ENCODE data around the gene NOC4L.

NOC4L gene

DNA sequence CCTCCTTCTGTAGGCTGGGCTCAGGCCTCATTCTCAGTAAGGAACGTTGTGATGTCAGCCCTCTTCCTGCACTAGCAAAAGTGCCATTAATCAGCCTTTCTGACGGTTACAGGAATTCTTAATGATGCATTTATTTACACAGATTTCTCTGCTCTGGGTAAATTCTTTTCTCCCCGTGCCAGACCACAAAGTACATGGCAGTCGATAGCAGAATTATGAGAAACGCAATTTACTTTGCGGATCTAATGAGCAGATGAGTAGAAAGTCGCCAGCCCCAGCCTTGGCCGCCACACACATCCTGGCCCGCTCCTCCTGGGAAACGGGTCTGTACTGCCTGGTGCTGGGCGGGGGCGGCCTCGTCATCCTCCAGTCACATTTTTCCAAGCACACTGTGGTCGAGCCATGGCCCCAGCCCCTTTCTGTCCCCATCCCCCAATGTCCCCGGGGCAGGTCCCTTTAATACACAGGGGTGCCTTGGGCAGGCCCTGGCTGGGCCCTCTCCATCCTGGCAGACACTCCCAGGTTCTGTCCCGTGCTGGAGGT lies 25.9 kb downstream of the NOC4L start:
- Histone ChIP-seq H3K4me2 (ENCODE audit: low read length) (no peak overlapping the region), H3K4me3 (ENCODE audit: low read depth, low read length, poor library complexity, severe bottlenecking) (no peak overlapping the region), H3K27me3 (ENCODE audit: insufficient read depth, low read length) (0 out of 2 replicates have a peak, but pooled peaks cover 5% of the 10 kb centered on the region), H3K27ac (ENCODE audit: low read depth, low read length, poor library complexity, severe bottlenecking) (no peak overlapping the region), H3K4me1 (ENCODE audit: insufficient read depth, low read length, severe bottlenecking) (no peaks in the 10 kb centered on the region), H3F3A (ENCODE audit: insufficient read depth, low read length) (no peaks in the 10 kb centered on the region), H3K79me2 (ENCODE audit: insufficient read depth, low read length) (no peaks in the 10 kb centered on the region), H3K9ac (ENCODE audit: low read length) (no peak overlapping the region), H3K36me3 (ENCODE audit: insufficient read depth, low read length) (no peaks in the 10 kb centered on the region), H2AFZ (ENCODE audit: low read length) (no peak overlapping the region), H4K20me1 (ENCODE audit: insufficient read depth, low read length) (no peaks in the 10 kb centered on the region), H3K9me2 (ENCODE audit: low read depth, low read length) (no peaks in the 10 kb centered on the region), H3K9me3 (ENCODE audit: low read length) (no peaks in the 10 kb centered on the region)
- TF ChIP-seq EZH2 (IDR thresholded peaks at IDR 0.05; ENCODE audit: borderline replicate concordance, low read length): no peak
- TF ChIP-seq, protein P1, sequence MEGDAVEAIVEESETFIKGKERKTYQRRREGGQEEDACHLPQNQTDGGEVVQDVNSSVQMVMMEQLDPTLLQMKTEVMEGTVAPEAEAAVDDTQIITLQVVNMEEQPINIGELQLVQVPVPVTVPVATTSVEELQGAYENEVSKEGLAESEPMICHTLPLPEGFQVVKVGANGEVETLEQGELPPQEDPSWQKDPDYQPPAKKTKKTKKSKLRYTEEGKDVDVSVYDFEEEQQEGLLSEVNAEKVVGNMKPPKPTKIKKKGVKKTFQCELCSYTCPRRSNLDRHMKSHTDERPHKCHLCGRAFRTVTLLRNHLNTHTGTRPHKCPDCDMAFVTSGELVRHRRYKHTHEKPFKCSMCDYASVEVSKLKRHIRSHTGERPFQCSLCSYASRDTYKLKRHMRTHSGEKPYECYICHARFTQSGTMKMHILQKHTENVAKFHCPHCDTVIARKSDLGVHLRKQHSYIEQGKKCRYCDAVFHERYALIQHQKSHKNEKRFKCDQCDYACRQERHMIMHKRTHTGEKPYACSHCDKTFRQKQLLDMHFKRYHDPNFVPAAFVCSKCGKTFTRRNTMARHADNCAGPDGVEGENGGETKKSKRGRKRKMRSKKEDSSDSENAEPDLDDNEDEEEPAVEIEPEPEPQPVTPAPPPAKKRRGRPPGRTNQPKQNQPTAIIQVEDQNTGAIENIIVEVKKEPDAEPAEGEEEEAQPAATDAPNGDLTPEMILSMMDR (IDR thresholded peaks at IDR 0.05; ENCODE audit: low read length): no peak

DNA sequence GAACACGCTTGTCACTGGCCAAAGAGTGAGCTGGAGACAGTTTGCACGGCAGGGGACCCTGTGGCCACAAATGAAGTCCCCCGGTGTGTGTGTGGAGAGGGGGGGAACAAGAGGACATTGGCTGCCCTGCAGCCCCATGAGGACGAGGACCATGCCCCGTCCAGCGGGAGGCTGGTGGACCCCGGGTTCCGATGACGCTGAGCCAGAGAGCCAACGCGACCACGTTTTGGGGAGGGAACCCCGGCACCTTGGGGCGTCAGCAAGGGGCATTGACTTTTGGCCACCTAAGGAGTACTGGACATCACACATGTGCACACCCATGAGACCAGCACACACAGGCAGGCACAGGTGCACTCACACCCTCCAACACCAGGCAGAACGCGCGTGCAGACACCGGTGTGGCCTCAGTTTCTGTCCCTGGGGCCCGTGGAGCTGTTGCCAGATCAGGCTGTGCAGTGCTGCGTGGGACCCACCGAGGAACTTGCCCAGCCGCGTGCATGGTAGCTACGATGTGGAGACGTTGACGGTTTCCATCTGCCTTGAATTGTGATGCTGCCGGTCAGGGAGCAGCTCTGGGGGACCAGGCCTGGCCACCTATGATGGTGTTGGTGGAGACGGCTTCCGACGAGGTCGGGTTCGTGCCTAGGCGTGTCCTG lies 26.5 kb downstream of the NOC4L start:
- Histone ChIP-seq H3K4me2 (ENCODE audit: low read length) (no peak overlapping the region), H3K4me3 (ENCODE audit: low read depth, low read length, poor library complexity, severe bottlenecking) (no peak overlapping the region), H3K9me2 (ENCODE audit: low read depth, low read length) (no peaks in the 10 kb centered on the region), H3K27ac (ENCODE audit: low read depth, low read length, poor library complexity, severe bottlenecking) (no peak overlapping the region), H4K20me1 (ENCODE audit: insufficient read depth, low read length) (no peaks in the 10 kb centered on the region), H3F3A (ENCODE audit: insufficient read depth, low read length) (no peaks in the 10 kb centered on the region), H2AFZ (ENCODE audit: low read length) (no peak overlapping the region), H3K9me3 (ENCODE audit: low read length) (no peaks in the 10 kb centered on the region), H3K79me2 (ENCODE audit: insufficient read depth, low read length) (no peaks in the 10 kb centered on the region), H3K4me1 (ENCODE audit: insufficient read depth, low read length, severe bottlenecking) (no peaks in the 10 kb centered on the region), H3K9ac (ENCODE audit: low read length) (no peak overlapping the region), H3K27me3 (ENCODE audit: insufficient read depth, low read length) (0 out of 2 replicates have a peak, but pooled peaks cover 5% of the 10 kb centered on the region), H3K36me3 (ENCODE audit: insufficient read depth, low read length) (no peaks in the 10 kb centered on the region)
- TF ChIP-seq, protein P1 (IDR thresholded peaks at IDR 0.05; ENCODE audit: low read length): no peak
- no peak for TF ChIP-seq EZH2 (IDR thresholded peaks at IDR 0.05; ENCODE audit: borderline replicate concordance, low read length)

DNA sequence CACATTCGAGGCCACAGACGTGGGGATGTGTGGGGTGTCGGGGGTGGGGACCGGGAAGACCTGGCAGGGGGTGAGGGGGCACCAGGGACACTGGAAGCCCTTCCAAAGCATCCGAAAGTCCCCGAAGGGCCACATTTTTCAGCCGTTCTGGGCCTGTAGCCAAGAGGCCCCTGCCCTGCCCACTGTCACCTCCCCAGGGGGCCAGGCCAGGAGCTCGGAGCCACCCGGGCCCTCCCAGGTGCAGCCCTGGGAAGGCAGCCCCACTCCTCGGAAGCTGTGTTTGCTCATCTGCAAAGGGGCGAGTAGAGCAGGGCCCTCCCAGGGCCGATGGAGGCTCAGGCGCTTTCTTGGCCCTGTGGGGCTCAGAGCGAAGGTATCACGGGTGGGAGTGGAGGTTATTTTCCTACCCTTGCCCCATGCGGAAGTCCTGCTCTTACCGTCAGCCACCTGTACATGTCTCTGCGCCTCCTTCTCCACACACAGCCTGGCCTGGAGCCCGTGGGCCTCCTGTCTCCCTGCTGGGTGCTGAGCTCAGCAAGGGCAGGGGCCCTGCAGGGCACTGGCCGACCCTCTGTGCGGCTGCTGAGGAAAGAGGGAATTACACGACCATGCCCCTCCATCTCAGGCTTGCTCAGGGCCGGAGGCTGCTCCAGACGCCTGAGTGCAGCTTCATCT lies 27.2 kb downstream of the NOC4L start:
- Histone ChIP-seq H3K27me3 (ENCODE audit: insufficient read depth, low read length) (0 out of 2 replicates have a peak, but pooled peaks cover 5% of the 10 kb centered on the region), H3K36me3 (ENCODE audit: insufficient read depth, low read length) (no peaks in the 10 kb centered on the region), H2AFZ (ENCODE audit: low read length) (no peak overlapping the region), H3F3A (ENCODE audit: insufficient read depth, low read length) (no peaks in the 10 kb centered on the region), H3K4me2 (ENCODE audit: low read length) (no peak overlapping the region), H3K79me2 (ENCODE audit: insufficient read depth, low read length) (no peaks in the 10 kb centered on the region), H3K27ac (ENCODE audit: low read depth, low read length, poor library complexity, severe bottlenecking) (no peak overlapping the region), H3K9me2 (ENCODE audit: low read depth, low read length) (no peaks in the 10 kb centered on the region), H3K9ac (ENCODE audit: low read length) (no peak overlapping the region), H3K4me3 (ENCODE audit: low read depth, low read length, poor library complexity, severe bottlenecking) (no peak overlapping the region), H3K4me1 (ENCODE audit: insufficient read depth, low read length, severe bottlenecking) (no peaks in the 10 kb centered on the region), H3K9me3 (ENCODE audit: low read length) (no peaks in the 10 kb centered on the region), H4K20me1 (ENCODE audit: insufficient read depth, low read length) (no peaks in the 10 kb centered on the region)
- no peak for TF ChIP-seq EZH2 (IDR thresholded peaks at IDR 0.05; ENCODE audit: borderline replicate concordance, low read length)
- TF ChIP-seq, protein P1 (IDR thresholded peaks at IDR 0.05; ENCODE audit: low read length): no peak
